Left kidney (tissue), 2 donors: ENCODE data around the gene XRCC3. TPM values are rescaled to one million over a fixed set of nuclear protein-coding genes. Genes with fewer than 3 reads are reported as not detected.
"Not testable (repeated sequence)": the region's sequence is repeated elsewhere in the genome, so short reads cannot be mapped to it uniquely, and the experiment has no call there.

Source experiments
- DNase-seq: peaks from one replicate; pipeline ENCODE4 v3.0.0-alpha.2; 2013
- polyA plus RNA-seq: library from polyadenylated mRNA; unstranded; fragments of 120-200 nt; gene quantifications from one replicate; pipeline ENCODE4 v1.2.1, GENCODE V29; 2013; ENCODE audit not compliant: insufficient read length

XRCC3 gene
- polyA plus RNA-seq, 1 donor, result 21.1 TPM

DNA sequence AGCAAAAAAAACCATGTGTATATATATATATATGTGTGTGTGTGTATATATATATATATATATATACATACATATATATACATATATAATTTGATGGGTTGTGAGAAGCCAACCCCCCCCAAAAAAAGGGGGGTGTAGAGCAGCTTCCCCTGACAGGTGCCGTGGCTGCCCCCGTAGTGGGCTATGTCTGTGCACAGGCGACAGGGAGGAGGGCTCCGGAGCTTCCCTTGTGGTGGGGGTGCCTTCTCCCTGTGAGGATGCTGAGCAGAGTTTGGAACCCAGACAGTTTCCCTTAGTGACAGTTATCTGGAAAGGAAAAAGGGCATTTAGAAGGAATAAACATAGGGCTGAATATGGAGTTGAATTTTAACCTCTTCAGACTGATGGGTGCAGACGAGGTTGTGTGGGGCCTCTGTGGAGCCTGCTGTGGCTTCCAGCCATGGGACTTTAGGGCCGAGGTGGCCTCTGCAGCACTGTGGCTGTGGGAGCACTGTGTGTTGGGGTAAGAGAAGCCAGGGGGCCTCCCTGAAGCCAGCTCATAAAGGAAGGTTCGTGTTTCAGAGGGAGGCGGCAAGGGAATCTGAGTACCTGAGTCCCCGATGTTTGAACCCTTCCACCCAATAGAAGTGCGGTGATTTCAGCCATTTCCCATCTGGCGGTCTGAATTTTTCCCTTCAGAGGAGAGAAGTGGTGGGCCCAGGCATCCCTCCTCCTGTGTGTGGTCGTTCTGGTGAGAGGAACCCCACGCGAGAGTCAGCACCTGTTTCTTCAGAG, 19.8 kb downstream of the XRCC3 start:
- DNase-seq, result no peak

DNA sequence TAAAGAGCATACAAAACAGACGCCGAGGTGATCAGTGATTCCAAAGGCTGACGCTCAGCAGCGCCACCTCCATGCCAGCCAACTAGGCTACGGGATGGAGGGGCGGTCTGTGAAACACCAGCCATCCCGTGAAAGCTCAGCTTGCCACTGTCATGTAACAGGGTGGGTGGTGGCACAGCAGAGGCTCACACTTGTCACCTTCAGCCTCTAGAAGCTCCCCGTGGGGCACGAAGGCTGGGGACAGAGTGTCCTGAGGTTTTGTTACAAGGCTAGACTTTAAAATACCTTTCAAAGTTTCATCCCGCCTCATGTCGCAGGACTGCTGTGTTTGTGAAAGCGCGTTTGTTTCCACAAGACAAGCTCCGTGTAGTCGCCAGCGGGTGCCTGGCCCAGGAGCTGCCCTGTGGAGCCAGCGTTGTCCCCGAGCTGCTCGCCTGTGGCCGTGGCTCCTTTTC, 20.7 kb downstream of the XRCC3 start:
- no peak for DNase-seq

DNA sequence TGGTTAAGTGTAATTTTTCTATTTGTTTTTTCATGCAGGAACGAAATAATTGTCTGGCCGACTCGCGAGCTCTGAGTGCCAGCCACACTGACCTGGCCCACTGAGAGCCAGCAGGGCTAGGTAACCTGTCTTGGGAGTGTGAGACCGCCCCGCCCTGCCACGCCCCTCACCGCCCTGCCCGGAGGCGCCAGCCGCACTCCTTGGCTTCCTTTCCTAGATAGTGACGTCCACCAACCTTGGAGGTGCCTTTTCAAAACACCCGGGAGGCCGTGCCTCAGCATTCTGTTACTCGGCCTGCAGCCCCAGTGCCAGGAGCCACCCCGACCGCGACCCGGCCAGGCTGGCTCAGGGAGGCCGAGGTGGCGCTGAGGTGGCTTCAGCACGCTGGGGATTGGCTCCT, 21.7 kb downstream of the XRCC3 start:
- no peak for DNase-seq

DNA sequence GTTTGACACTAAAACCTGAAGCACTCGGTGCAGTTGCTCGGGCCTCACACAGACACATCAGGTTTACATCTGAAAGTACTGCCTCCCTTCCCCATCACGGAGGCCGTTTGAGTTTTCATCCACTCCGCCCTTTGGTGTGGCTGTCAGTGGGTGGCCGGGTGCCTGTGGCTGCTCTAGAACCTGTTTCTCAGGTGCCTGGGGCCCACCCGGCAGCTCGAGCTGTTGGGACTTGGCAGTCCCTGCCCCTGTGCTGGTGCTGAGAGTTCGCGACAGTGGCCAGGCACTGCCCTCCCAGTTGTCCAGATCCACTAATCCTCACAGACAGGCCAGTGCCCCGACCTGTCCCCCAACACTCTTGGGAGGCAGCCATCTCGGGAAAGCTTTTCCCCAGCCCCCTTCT, 22.4 kb downstream of the XRCC3 start:
- no peak for DNase-seq

DNA sequence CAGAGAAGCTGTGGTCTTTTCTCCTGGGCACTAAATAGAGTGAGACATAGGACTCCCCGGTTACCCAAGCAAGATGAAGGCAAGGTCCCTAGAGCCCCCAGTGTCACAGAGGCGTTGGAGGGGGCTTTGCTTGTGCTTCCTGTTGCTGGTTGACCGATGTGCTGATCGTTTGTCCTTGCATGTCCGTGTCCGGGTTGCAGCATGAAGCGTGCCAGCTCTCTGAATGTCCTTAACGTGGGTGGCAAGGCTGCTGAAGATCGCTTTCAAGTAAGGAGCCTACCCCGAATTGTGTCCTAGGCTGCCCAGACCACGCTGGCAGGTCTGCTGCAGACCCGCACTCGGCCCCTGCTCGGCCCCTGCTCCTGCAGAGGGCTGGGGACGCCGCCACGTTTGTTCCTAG, 23.1 kb downstream of the XRCC3 start:
- DNase-seq, result no peak

DNA sequence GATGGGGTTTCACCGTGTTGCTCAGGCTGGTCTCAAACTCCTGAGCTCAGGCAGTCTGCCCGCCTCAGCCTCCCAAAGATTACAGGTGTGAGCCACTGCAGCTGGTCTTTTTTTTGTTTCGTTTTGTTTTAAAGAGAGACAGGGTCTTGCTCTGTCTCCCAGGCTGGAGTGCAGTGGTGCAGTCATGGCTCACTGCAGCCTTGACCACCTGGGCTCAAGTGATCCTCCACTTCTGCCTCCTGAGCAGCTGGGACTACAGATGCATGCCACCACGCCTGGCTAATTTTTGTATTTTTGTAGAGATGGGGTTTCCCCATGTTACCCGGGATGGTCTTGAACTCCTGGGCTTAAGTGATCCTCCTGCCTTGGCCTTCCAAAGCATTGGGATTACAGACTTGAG, 23.6 kb downstream of the XRCC3 start:
- DNase-seq, result not testable (repeated sequence)

DNA sequence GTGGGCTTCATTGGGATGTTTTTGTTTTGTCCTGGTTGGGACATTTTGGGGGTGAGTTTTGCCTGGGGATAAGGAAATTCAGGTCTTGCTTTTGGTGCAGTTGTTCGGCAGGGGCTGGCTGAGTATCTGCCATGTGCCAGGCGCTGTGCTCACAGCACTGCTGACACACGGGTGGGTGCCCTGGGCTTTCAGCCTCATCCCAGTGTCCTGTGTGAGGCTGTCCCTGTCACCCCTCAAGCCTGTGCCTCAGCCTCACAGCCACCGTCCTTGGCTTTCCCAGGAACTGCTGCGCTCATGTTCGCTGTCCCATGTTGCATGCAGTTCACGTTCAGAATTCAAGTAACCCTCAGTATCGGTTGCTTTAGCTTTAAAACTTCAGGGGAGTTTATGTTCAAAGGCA, 24.9 kb downstream of the XRCC3 start:
- DNase-seq, result no peak

DNA sequence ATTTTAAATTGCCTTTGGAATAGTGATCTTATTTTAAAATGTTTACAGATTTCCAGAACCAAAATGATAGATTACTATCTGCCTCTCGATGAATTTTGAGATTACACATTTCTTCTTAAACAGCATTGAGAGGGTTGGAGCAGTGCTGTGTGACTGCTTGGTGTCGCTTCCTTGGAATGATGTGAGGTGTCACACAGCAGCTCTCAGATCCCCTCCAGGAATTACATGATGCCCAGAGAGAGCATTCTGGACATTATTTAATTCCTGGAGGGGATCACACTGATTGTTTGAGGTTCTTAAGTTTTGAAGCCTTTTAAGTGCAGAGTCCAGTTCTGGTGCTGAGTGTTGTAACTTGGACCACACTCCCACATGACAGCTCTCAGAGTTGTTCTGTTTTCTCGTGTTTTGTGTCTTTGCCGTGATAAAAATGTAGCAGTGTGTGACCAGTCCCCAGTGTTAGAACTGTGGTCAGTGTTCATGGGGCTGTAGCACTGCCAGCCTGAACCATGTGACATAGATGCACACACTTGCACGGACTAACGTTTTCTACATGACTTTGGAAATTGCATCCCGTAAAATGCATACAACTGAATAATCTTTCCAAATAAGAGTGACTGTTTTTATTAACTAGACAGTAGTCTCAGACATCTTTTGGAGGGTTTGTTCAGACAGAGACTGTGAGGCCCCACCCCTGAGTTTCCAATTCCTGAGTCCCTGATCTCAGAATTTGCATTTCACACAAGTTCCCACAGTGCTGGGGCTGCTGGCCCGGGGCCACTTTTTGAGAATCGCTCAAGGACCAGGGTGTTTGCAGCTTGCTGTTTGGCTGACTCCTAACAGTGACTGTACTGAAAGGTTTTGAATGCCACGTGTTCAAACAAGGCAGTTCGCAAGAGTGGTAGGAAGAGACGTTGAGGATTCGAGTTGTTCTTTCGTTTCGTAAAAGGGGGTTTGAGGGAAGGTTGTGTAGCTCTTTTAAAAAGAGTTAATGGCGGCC, 26.0 kb downstream of the XRCC3 start:
- DNase-seq, result no peak

DNA sequence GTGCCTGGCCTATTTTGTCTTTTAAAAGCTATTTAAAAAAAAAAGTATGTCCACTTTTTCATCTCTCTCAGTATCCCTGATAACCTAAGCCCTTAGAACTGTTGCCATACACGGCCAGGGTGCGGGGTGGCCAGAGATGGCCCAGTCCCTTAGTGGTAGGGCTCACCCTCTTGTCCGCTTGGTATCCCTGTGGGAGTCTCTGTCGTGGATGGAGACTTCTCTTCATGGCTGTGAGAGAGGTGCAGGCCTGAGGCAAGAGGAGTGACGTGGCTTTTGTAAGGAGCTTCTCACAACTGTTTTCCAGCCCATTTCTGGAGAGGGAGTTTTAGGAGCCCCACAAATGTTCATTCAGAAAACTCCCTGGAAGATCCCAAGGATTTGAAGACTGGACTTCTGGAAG, 26.8 kb downstream of the XRCC3 start:
- no peak for DNase-seq

DNA sequence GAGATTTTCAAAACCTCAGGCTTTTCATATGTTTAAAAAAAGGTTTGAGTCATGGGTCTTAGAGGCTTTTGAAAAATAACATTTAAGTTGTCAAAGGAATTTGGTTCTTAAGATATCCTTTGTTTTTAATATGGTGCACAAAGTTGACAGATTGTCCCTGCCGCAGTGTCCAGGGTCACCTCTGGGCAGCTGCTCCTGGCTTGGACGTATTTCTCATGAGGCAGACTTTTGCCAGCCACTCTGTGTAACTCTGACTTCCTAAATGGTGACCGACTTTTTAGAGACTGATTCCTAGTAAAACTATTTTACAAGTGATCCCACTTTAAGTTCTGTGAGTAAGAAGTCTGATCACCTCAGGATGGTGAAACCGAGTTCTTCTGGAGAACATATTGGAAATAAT, 27.5 kb downstream of the XRCC3 start:
- no peak for DNase-seq

DNA sequence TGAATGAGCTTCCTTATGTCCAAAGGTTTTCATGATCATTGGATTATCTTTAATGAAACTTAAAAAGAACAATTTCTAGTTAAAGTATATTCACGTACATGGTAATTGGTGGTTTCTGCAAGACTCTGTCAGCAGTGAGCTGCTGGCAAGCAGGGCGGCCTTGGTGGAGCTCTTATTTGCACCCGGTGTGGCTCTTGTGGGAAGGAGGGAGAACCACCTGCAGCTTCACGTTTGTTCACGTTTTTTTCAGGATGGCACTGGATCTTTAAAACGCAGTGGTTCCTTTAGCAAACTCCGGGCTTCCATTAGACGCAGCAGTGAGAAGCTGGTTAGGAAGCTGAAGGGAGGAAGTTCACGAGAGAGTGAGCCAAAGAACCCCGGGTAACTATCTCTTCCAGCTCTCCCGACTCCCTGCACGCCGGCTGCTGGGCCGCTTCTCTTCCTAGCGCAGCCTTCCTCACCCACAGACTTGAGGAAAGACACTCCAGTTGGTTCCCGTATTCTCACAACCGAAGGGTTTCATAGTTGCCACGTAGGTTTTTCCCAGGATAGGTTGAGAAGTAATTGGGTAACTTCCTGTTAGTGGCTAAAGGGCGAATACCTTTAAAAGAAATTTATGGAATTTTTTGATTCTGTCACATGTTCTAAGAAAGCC, 28.3 kb downstream of the XRCC3 start:
- no peak for DNase-seq

DNA sequence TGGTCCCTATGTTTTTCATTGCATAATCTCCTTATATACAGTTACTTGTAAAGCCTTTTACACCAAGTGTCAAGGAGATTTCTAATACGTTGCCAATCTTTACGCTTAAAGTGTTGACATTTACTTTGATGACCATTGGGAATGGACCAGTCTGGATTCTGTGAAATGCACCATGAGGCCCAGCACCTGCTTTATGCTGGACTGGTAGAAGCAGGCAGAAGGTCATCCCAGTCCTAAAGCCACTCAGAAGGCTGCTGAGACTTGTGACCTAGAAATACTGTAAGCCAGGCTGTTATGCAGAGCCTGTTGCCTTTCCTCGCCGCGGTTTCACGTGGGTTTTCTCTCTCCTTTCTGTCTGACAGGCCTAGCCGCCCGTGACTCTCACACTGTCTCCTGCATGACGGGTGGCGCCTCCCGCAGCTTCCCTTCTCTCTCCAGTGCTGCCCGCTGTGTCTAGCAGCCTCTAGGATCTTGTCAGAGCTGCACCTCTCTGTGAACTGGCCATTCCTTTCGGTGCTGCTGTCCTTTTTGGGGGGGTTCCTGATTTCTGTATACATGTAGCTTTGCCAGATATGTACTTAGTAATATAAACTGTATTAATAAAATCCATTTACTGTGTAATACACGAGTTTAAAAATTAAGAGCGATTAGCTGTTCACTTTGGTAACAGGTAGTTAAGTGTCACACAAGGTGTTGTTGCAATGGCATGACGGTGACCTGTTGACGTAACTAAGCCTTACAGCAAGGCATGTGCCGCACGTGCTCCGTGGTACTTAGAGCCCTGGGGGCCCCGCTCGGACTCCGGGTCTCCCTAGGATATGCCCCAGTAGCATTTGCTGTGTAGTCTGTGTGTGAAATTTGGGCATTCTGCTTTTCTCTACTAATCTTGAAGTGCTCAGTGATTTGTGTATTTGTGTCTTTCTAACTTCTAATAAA, 29.7 kb downstream of the XRCC3 start:
- DNase-seq, result no peak

DNA sequence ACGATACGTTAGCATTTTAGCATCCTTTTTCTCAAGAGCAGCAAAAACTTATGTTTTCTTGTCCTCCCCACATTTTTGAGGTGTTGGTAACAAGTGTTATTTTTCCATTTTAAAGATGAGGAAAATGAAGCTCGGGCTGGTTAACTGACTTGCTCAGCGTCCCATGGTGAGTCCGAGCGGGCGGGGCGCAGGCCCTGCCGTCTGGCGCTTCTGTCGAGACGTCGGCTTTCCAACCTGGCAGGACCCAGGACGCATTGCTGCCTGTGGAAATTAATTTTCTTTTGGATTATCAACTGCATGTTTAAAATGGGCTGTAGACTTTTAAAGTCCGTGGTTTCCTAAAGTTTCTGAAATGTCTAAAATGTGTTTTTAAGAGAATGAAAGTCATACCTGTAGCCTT, 30.4 kb downstream of the XRCC3 start:
- no peak for DNase-seq

DNA sequence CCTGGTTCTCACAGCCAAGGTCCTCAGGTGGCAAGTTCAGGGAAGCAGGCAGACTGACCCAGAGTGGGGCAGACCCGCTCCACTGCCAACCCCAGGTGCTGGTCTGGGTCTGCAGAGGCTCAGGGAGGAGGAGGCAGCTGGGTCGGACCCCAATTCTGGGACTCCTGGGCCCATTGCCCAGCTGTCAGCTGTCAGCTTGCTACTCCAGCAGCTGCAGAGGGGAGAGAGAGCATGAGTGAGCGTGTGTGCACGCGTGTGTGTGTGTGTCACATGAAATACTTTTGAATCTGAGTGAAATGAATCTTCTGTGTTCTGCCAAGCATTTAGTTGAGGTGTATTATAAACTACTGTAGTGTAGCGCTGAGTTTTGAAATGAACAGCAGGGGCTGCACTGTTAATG, 30.8 kb downstream of the XRCC3 start:
- no peak for DNase-seq

DNA sequence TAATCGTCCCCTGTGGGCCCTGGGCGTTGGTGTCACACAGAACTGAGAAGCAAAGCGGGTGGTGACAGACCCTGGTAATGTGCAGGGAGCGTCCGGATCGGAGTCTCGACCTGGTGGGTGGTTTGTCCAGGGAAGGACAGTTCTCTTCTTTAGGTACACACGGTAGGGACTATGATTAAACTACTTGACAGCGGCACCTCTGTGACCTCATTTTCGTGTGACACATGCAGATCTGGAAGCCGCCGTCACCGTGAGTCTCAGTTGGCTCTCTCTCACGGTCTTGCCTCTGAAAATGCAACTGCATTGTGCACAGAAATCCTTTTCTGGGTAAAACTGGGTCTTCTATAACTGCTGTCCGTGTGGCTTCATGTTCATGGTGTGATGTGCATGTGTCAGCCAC, 32.1 kb downstream of the XRCC3 start:
- DNase-seq, result no peak

DNA sequence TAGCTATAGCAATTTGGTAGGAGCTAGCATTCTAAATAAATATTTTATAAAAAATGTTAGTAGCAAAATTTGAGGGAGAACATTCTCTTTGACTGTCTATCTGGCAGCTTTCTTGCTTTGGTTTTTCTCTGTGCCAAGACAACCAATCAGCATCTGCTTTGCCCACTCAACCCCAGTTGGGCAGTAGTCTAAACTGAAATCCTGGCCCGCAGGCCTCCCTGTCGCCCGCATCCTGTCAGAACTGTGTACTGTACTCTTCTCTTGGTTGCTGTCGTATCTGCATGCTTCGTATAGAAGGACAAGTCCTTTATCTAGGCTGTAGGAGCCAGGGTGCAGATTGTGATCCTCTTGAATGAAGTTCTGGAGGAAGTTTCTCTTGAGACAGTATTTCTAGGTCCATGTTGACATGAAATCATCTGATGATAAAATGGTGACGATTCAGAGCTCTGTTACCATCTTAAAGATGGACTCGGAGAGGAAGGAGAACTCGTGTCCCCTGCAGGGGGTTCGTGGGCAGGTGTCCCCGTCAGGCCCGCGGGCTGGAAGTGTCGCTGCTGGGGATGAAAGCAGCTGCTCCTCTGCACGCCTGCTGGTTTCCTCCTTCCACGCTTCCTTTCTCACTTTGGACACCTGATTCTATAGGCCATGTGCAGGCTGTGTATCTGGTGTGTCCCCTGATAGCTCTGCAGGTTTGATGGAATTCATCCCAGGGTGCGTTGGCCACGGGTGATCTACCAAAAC, 34.6 kb downstream of the XRCC3 start:
- DNase-seq, result no peak

DNA sequence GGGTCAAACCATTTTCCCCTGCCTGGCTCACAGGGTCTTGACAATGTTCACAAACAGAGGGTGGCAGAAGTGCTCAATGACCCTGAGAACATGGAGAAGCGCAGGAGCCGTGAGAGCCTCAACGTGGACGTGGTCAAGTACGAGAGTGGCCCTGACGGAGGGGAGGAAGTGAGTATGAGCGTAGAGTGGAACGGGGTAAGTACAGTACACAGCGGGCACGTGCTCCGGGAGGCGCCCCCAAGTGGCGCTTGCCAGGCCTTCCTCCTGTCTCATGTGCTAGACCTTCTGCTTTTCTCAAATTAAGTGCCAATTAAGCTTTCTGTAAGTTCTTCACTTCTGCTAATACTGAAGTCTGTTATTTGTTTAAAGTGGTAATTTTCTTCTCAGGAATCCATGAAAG, 35.9 kb downstream of the XRCC3 start:
- DNase-seq, result no peak

DNA sequence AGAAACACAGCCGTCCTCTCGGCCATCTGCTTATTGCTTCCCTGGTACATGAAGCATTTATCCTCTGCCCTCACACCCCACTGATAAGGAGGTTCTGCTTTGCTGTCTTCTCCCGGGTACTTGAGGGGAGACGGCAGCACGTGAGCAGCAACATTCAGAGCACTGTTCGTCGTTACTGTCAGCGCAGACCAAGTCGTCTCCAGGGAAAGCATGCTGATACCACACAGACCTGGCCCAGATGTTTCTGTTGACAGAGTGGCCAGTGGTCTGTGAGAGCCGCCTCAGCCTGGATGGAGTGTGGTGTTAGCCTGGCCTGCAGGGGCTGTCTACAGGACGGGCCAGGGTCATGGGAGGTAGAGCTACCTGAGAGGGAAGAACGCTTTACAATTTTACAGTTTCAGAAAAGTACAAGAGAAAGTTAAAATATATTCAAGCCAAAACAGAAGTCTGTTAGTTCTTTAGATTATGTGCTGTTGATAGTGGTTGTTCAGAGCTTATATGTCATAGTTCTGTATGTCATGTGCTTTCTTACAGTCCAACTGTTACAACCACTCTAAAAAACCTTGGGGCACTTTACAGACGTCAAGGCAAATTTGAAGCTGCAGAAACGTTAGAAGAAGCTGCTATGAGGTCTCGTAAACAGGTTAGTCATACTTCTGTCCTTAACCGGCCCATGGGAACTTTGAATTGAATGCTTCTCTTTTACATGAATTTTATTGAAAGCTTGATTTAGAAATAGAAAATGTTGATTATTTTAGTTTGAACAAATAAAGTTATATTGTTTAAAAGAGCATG, 38.2 kb downstream of the XRCC3 start:
- DNase-seq, result no peak

DNA sequence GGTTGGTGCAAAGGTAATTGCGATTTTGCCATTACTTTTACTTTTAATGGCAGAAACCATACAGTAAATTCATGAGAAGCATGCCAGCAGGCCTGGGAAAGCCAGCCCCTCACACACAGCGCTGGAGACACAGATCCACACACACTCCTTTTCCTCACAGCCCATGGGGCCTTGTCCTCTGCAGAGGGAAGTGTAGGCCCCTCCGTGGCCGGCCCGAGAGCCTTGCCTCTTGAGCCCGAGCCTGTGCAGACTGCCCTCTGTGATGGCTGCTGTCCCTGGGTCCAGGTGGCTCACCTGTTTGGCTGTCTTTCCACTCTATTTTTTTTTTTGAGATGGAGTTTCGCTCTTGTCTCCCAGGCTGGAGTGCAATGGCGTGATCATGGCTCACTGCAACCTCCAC, 39.3 kb downstream of the XRCC3 start:
- DNase-seq, result no peak

DNA sequence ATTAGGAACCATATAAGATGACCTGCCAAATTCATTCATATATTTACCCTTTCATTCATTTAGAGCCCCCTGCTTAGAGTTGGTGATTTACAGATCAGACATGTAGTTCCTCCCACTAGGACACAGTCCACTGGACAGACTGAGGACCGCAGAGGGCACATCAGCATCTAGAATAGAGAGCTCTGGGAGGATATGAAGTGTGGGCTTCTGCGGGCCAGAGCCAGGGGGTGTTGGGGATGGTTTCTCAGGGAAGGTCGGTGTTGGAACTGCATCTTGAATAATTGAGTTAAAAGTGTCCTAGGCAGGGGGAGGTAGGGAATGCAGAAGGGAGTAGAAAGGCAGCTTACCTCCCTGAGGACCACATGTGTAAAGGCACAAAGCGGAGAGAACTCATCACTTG, 43.3 kb downstream of the XRCC3 start:
- DNase-seq, result peak; percentile 24
